ENCODE measurements around the gene GPR176. TPM values are rescaled to one million over a fixed set of nuclear protein-coding genes. Genes with fewer than 3 reads are reported as not detected.

The GPR176 gene
- total and polyA plus RNA-seq, 7 experiments from 2014 or later = 0.07 TPM; not detected in 6

GRCh38 chr15:39874890-39875549 lies 45.0 kb downstream of the GPR176 start:
- POLR2A ChIA-PET = no interaction called here
- intact Hi-C loops (cut with micrococcal nuclease) = loop anchor here (1.0 to 10.0 kb wide), 5 partner anchors 73 to 1060 kb away; no protein-coding TSS in a partner anchor

GRCh38 chr15:39873978-39874377 lies 46.1 kb downstream of the GPR176 start:
- Histone ChIP-seq H3K36me3 (ENCODE audit: control insufficient read depth in 2 of 3, insufficient read depth in 3 of 3, low read length in 3 of 3) (no peaks in the 10 kb centered on the region), H3K9me3 (ENCODE audit: control insufficient read depth in 2 of 3, low read length in 3 of 3) (no peaks in the 10 kb centered on the region), H3K27ac (ENCODE audit: low read depth, low read length) (no peak overlapping the region), H3K27me3 (ENCODE audit: control insufficient read depth in 2 of 2, insufficient read depth in 2 of 2, low read length in 2 of 2) (no peaks in the 10 kb centered on the region), H3K4me1 (ENCODE audit: control insufficient read depth in 2 of 2, insufficient read depth in 2 of 2, low read length in 2 of 2) (no peaks in the 10 kb centered on the region), H3K4me3 (ENCODE audit: low read length) (no peak overlapping the region)
- peaks cover 0 to 26% (median 0%) of the 10 kb centered on the region in 5 donors for H3K27me3 Mint-ChIP-seq
- no peaks in the 10 kb centered on the region for H3K9me3 Mint-ChIP-seq
- no peaks in the 10 kb centered on the region for H3K4me1 Mint-ChIP-seq
- ATAC-seq (no peak), DNase-seq (no peak)
- no peak overlapping the region for H3K27ac Mint-ChIP-seq
- no peak overlapping the region for H3K4me3 Mint-ChIP-seq
- intact Hi-C loops (cut with micrococcal nuclease) = loop anchor here (5.0 to 10.0 kb wide), 2 partner anchors 187 to 1059 kb away; no protein-coding TSS in a partner anchor
- CTCF ChIA-PET = interaction anchor here (1.1 to 1.3 kb wide), 2 partner anchors 10 to 187 kb away, joined by 3 read pairs; no protein-coding TSS in a partner anchor
- POLR2A ChIA-PET = no interaction called here
- no peaks in the 10 kb centered on the region for H3K36me3 Mint-ChIP-seq

More at GRCh38 chr15:39874890-39875549, 45.0 kb downstream of the GPR176 start:
- CTCF ChIA-PET = interaction anchor here (0.8 to 1.1 kb wide), 2 partner anchors 9 to 12 kb away, joined by 3 read pairs; no protein-coding TSS in a partner anchor
- Mint-ChIP-seq H3K36me3 (no peaks in the 10 kb centered on the region), H3K27ac (no peak overlapping the region), H3K9me3 (no peaks in the 10 kb centered on the region), H3K4me3 (no peak overlapping the region), H3K27me3 (peaks cover 0 to 21% (median 0%) of the 10 kb centered on the region in 5 donors), H3K4me1 (no peaks in the 10 kb centered on the region)
- ATAC-seq (peak; percentile 51), DNase-seq (peak in 5 of 9 donors; percentile 2 to 21 (median 9))
- no peak overlapping the region for H3K27ac ChIP-seq (ENCODE audit: low read depth, low read length)
- H3K4me3 ChIP-seq (ENCODE audit: low read length) = no peak overlapping the region
- no peaks in the 10 kb centered on the region for H3K36me3 ChIP-seq (ENCODE audit: control insufficient read depth in 2 of 3, insufficient read depth in 3 of 3, low read length in 3 of 3)
- H3K4me1 ChIP-seq (ENCODE audit: control insufficient read depth in 2 of 2, insufficient read depth in 2 of 2, low read length in 2 of 2) = no peaks in the 10 kb centered on the region
- no peaks in the 10 kb centered on the region for H3K9me3 ChIP-seq (ENCODE audit: control insufficient read depth in 2 of 3, low read length in 3 of 3)
- no peaks in the 10 kb centered on the region for H3K27me3 ChIP-seq (ENCODE audit: control insufficient read depth in 2 of 2, insufficient read depth in 2 of 2, low read length in 2 of 2)

- no peak overlapping the region for H3K27ac ChIP-seq (ENCODE audit: low read depth, low read length)
- H3K27me3 Mint-ChIP-seq = peaks cover 6 to 42% (median 11%) of the 10 kb centered on the region in 5 donors
- CTCF ChIA-PET = no interaction called here
- no peaks in the 10 kb centered on the region for H3K9me3 Mint-ChIP-seq
- H3K36me3 ChIP-seq (ENCODE audit: control insufficient read depth in 2 of 3, insufficient read depth in 3 of 3, low read length in 3 of 3) = no peaks in the 10 kb centered on the region
- intact Hi-C loops (cut with micrococcal nuclease) = loop anchor here (5.0 to 10.0 kb wide), 2 partner anchors 183 to 1056 kb away; no protein-coding TSS in a partner anchor
- no peak overlapping the region for H3K27ac Mint-ChIP-seq
- DNase-seq (no peak), ATAC-seq (no peak)
- H3K4me3 Mint-ChIP-seq = no peak overlapping the region
- no peaks in the 10 kb centered on the region for H3K9me3 ChIP-seq (ENCODE audit: control insufficient read depth in 2 of 3, low read length in 3 of 3)
- no peaks in the 10 kb centered on the region for H3K27me3 ChIP-seq (ENCODE audit: control insufficient read depth in 2 of 2, insufficient read depth in 2 of 2, low read length in 2 of 2)
- H3K4me3 ChIP-seq (ENCODE audit: low read length) = no peak overlapping the region
- H3K4me1 ChIP-seq (ENCODE audit: control insufficient read depth in 2 of 2, insufficient read depth in 2 of 2, low read length in 2 of 2) = no peaks in the 10 kb centered on the region
- no peaks in the 10 kb centered on the region for H3K36me3 Mint-ChIP-seq
- POLR2A ChIA-PET = no interaction called here
- no peaks in the 10 kb centered on the region for H3K4me1 Mint-ChIP-seq
These were observed 49.5 kb downstream of the GPR176 start for GRCh38 chr15:39870537-39870936.

GRCh38 chr15:39869858-39870515 lies 50.1 kb downstream of the GPR176 start:
- intact Hi-C loops (cut with micrococcal nuclease) = loop anchor here (5.0 to 10.0 kb wide), 2 partner anchors 183 to 1055 kb away; no protein-coding TSS in a partner anchor
- Histone ChIP-seq H3K4me3 (ENCODE audit: low read length) (no peak overlapping the region), H3K36me3 (ENCODE audit: control insufficient read depth in 2 of 3, insufficient read depth in 3 of 3, low read length in 3 of 3) (no peaks in the 10 kb centered on the region), H3K4me1 (ENCODE audit: control insufficient read depth in 2 of 2, insufficient read depth in 2 of 2, low read length in 2 of 2) (no peaks in the 10 kb centered on the region), H3K9me3 (ENCODE audit: control insufficient read depth in 2 of 3, low read length in 3 of 3) (no peaks in the 10 kb centered on the region), H3K27me3 (ENCODE audit: control insufficient read depth in 2 of 2, insufficient read depth in 2 of 2, low read length in 2 of 2) (no peaks in the 10 kb centered on the region), H3K27ac (ENCODE audit: low read depth, low read length) (no peak overlapping the region)
- no peak for ATAC-seq
- Mint-ChIP-seq H3K27me3 (peaks cover 9 to 47% (median 12%) of the 10 kb centered on the region in 5 donors), H3K36me3 (no peaks in the 10 kb centered on the region), H3K4me1 (no peaks in the 10 kb centered on the region), H3K4me3 (no peak overlapping the region), H3K9me3 (no peaks in the 10 kb centered on the region), H3K27ac (no peak overlapping the region)
- no peak for DNase-seq
- ChIA-PET POLR2A (no interaction called here), CTCF (no interaction called here)

- peaks cover 9 to 52% (median 18%) of the 10 kb centered on the region in 5 donors for H3K27me3 Mint-ChIP-seq
- DNase-seq (no peak), ATAC-seq (no peak)
- POLR2A ChIA-PET = no interaction called here
- no peak overlapping the region for H3K27ac Mint-ChIP-seq
- H3K27me3 ChIP-seq (ENCODE audit: control insufficient read depth in 2 of 2, insufficient read depth in 2 of 2, low read length in 2 of 2) = no peaks in the 10 kb centered on the region
- H3K9me3 Mint-ChIP-seq = no peaks in the 10 kb centered on the region
- H3K36me3 Mint-ChIP-seq = no peaks in the 10 kb centered on the region
- H3K27ac ChIP-seq (ENCODE audit: low read depth, low read length) = no peak overlapping the region
- H3K4me3 ChIP-seq (ENCODE audit: low read length) = no peak overlapping the region
- no peaks in the 10 kb centered on the region for H3K4me1 Mint-ChIP-seq
- intact Hi-C loops (cut with micrococcal nuclease) = no loop called here
- H3K4me3 Mint-ChIP-seq = no peak overlapping the region
- H3K36me3 ChIP-seq (ENCODE audit: control insufficient read depth in 2 of 3, insufficient read depth in 3 of 3, low read length in 3 of 3) = no peaks in the 10 kb centered on the region
- no peaks in the 10 kb centered on the region for H3K4me1 ChIP-seq (ENCODE audit: control insufficient read depth in 2 of 2, insufficient read depth in 2 of 2, low read length in 2 of 2)
- H3K9me3 ChIP-seq (ENCODE audit: control insufficient read depth in 2 of 3, low read length in 3 of 3) = no peaks in the 10 kb centered on the region
- CTCF ChIA-PET = no interaction called here
These were observed 50.8 kb downstream of the GPR176 start for GRCh38 chr15:39869254-39869653.

- no peak overlapping the region for H3K27ac Mint-ChIP-seq
- H3K4me1 Mint-ChIP-seq = no peaks in the 10 kb centered on the region
- peaks cover 9 to 54% (median 23%) of the 10 kb centered on the region in 5 donors for H3K27me3 Mint-ChIP-seq
- DNase-seq (no peak), ATAC-seq (no peak)
- no peaks in the 10 kb centered on the region for H3K36me3 Mint-ChIP-seq
- ChIA-PET POLR2A (no interaction called here), CTCF (no interaction called here)
- no peaks in the 10 kb centered on the region for H3K36me3 ChIP-seq (ENCODE audit: control insufficient read depth in 2 of 3, insufficient read depth in 3 of 3, low read length in 3 of 3)
- H3K9me3 Mint-ChIP-seq = no peaks in the 10 kb centered on the region
- intact Hi-C loops (cut with micrococcal nuclease) = no loop called here
- H3K4me3 Mint-ChIP-seq = no peak overlapping the region
- H3K27me3 ChIP-seq (ENCODE audit: control insufficient read depth in 2 of 2, insufficient read depth in 2 of 2, low read length in 2 of 2) = no peaks in the 10 kb centered on the region
- no peak overlapping the region for H3K4me3 ChIP-seq (ENCODE audit: low read length)
- no peaks in the 10 kb centered on the region for H3K4me1 ChIP-seq (ENCODE audit: control insufficient read depth in 2 of 2, insufficient read depth in 2 of 2, low read length in 2 of 2)
- H3K9me3 ChIP-seq (ENCODE audit: control insufficient read depth in 2 of 3, low read length in 3 of 3) = no peaks in the 10 kb centered on the region
- H3K27ac ChIP-seq (ENCODE audit: low read depth, low read length) = no peak overlapping the region
These were observed 51.7 kb downstream of the GPR176 start for GRCh38 chr15:39868396-39868795.

Data from naive thymus-derived CD4-positive, alpha-beta T cell (primary cell).